Transverse colon (tissue), 4 donors: ENCODE measurements around the gene ANKLE2.

Experiments
- EP300 ChIP-seq: sonication (generic); formaldehyde crosslinking; IDR thresholded peaks from one replicate; pipeline ENCODE4 v1.6.1; 2017; ENCODE audit warnings: antibody characterized with exemption, low read depth
- POLR2A ChIP-seq: fragments of 450-650 bp; IDR thresholded peaks from one replicate; pipeline ENCODE4 v1.6.1; 2016; ENCODE audit warnings: antibody characterized with exemption, mild to moderate bottlenecking, moderate library complexity
- POLR2AphosphoS5 ChIP-seq, 3 donors: sonication (generic); formaldehyde crosslinking; IDR thresholded peaks; one replicate each; pipeline ENCODE4 v1.6.1; 2016; ENCODE audit warnings: antibody characterized with exemption in 3 of 3
- TF ChIP-seq, protein P1 (sequence below), 5 experiments: fragments of 200-600 bp in 3 of 5; fragments of 450-650 bp in 2 of 5; sonication (generic) in 3 of 5; IDR thresholded peaks; 1 replicate in 2 of 5; 2 replicates in 3 of 5; pipeline ENCODE4 v1.5.1; 2016 to 2017; ENCODE audit warnings: antibody characterized with exemption in 5 of 5, inconsistent platforms in 3 of 5, mild to moderate bottlenecking in 2 of 5, moderate library complexity in 1 of 5

DNA sequence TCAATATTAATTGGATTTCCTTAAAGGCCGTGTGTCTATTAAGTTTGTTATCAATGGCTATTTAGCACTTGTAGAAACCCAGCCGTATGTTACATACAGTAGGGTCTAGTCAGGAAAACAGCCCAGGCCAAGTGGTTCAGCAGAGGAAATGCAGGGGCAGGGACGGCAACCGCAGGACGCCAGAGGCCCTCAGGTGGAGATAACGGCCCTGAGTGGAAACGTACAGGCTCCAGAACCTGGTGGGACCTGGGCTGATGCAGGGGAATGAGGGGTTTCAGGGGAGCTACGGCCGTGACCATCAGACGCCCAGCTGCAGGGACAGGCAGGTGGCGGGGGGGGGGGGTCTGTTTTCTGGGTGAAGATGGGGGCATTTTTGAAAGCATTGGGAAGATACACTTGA is 3.7 kb upstream of the ANKLE2 start:
- TF ChIP-seq EP300: no peak
- TF ChIP-seq, protein P1, sequence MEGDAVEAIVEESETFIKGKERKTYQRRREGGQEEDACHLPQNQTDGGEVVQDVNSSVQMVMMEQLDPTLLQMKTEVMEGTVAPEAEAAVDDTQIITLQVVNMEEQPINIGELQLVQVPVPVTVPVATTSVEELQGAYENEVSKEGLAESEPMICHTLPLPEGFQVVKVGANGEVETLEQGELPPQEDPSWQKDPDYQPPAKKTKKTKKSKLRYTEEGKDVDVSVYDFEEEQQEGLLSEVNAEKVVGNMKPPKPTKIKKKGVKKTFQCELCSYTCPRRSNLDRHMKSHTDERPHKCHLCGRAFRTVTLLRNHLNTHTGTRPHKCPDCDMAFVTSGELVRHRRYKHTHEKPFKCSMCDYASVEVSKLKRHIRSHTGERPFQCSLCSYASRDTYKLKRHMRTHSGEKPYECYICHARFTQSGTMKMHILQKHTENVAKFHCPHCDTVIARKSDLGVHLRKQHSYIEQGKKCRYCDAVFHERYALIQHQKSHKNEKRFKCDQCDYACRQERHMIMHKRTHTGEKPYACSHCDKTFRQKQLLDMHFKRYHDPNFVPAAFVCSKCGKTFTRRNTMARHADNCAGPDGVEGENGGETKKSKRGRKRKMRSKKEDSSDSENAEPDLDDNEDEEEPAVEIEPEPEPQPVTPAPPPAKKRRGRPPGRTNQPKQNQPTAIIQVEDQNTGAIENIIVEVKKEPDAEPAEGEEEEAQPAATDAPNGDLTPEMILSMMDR (IDR thresholded peaks at IDR 0.05): no peak
- TF ChIP-seq POLR2AphosphoS5 (IDR thresholded peaks at IDR 0.05): no peak
- no peak for TF ChIP-seq POLR2A
